ENCODE results near the gene ELMO2.
"Not testable (repeated sequence)": the region's sequence is repeated elsewhere in the genome, so short reads cannot be mapped to it uniquely, and the experiment has no call there.

Gene ELMO2

GRCh38 chr20:46402331-46402811 lies 4.0 kb downstream of the ELMO2 start:
- no peak for DNase-seq (ENCODE audit: low read depth)

DNA sequence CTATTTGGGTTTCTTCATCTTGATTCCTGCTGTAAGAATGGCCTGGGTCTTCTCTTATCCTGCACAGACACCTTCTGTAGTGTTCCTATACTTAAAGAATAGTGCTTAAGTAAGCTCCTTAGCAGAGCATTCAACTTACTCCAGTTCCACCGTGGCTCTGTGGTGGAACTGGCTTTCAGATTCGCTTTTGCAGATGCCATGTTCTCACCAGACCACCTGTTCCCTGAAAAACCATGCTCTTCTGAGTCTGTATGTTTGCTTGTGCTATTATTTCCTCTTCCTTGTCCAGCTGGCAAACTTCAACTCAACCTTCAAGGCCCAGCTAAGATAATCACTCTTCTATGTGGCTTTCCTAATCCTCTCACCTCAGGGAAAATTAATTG lies 4.9 kb downstream of the ELMO2 start:
- DNase-seq (ENCODE audit: low read depth): no peak

- DNase-seq (ENCODE audit: low read depth): no peak
These were observed 5.5 kb downstream of the ELMO2 start for GRCh38 chr20:46400828-46401477.

DNA sequence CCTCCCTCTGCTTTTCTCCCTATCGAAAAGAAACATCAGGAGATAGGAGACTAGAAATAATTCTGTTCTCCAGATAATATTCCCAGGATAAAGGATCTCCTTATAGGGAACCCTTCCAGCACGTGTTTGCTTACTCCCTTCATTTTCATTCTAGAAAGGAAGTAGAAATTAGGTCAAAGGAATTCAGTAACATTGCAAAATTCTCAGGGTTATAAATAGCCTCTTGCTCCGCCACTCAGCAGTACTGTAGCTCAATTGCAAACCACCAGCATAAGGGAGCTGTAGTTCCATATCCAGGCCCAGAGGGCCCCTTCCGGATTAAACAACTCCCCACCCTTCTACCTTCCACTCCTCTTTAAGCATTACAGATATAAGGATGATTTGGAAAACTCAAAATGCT lies 6.2 kb downstream of the ELMO2 start:
- DNase-seq (ENCODE audit: low read depth): no peak

DNA sequence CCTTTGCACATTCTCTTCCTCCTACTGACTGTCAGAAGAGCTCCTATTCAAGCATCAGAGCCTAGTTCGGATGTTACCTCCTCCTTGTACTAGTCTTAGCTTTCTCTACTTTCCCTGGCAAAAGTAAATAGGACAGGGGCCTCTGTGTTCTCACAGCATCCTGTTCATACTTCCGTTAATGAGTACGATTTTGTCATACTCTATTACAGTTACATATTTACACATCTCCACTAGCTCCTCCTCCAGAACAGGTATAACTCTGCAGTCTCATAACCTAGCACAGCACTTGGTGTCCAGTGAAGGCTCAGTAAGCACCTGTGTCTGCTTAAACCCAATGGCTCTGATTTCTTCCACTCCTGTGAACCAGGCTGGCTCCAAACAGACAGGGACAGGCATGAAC lies 7.0 kb downstream of the ELMO2 start:
- DNase-seq (ENCODE audit: low read depth): no peak

DNA sequence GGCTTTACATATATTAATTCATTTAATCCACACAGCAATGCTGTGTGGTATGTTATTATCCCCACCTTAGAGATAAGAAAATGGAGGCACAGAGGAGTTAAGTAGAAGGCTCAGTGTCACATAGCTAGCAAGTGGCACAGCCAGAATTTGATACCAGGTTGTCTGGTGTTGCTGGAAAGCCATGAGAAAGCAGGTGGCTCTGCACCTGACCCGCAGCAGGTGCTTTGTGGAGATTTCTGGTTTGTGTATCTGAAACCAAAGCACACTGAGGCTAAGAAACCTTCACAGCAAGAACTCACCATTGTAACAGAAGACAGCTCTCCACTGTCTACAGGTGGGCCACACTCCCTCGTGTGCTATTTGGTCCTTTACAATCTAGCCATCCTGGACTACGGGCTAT lies 7.5 kb downstream of the ELMO2 start:
- DNase-seq (ENCODE audit: low read depth): no peak

- DNase-seq (ENCODE audit: low read depth): no peak
These were observed 10.2 kb downstream of the ELMO2 start for GRCh38 chr20:46396052-46396740.

GRCh38 chr20:46394872-46395760 lies 11.3 kb downstream of the ELMO2 start:
- DNase-seq (ENCODE audit: low read depth): no peak

DNA sequence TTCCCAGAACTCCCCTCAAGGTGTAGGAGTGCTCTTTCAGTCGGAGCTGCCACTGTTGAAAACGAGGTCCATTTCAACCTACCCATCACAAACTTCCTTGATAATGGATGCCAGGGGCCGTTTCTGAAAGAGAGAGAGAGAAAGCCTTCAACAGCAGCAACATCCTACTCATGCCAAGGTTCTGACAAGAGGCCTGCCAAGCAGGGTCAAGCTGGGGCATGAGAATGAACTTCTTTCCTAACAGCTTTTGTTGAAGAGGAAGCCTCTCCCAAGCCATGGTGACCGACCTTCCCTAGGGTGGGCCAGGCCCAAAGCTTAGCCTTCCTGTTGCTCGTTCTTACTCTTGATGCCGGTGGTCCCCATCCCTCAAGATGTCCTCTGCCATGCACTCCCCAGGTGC lies 12.4 kb downstream of the ELMO2 start:
- DNase-seq (ENCODE audit: low read depth): no peak

DNA sequence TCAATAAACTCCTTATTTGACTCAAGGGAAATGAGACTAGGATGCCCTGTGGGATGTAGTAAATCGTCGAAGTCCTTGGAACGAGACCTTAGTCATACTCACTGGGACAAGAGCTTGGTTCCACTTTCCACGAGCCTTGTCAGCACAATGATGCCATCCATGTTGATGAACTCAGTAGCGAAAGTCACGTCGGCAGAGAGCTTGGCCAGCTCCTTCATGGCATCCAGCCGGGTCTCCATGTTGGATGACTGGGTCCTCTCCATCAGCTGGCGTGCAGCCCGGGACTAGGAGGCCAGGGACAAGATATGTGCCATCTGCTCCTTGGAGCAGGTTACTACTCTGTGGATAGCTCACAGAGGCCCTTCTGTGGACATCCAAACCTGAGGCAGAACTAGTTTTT lies 17.5 kb downstream of the ELMO2 start:
- no peak for DNase-seq (ENCODE audit: low read depth)

DNA sequence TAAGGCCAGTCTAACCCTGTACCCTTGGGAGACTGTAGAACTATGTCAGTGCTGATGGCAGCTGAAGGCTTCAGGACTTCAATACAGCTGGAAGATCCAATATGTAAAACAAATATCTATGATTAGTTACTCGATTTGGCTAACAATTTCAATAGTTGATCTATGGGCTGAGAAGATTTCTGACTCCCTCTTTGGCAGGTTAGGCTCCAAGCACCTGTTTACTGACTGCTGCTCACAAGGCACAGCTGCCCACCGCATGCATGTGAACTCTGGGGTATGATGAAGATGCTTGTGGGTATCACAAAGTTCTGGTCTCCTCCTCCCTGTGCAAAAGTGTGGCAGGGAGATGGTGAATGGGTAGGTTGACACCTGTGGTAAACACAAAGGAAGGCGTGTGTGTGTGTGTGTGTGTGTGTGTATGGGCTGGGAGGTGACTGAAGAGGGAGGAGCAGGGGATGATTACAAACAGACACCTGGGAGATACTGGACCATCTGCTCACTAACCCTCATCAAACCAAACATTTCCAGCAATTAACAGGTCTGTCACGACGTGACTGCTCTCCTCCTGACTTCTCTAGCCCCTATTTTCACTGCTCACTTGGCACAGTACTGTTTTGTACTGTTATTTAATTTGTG lies 18.1 kb downstream of the ELMO2 start:
- DNase-seq (ENCODE audit: low read depth): no peak

- not testable (repeated sequence) for DNase-seq (ENCODE audit: low read depth)
These were observed 19.4 kb downstream of the ELMO2 start for GRCh38 chr20:46387054-46387453.

DNA sequence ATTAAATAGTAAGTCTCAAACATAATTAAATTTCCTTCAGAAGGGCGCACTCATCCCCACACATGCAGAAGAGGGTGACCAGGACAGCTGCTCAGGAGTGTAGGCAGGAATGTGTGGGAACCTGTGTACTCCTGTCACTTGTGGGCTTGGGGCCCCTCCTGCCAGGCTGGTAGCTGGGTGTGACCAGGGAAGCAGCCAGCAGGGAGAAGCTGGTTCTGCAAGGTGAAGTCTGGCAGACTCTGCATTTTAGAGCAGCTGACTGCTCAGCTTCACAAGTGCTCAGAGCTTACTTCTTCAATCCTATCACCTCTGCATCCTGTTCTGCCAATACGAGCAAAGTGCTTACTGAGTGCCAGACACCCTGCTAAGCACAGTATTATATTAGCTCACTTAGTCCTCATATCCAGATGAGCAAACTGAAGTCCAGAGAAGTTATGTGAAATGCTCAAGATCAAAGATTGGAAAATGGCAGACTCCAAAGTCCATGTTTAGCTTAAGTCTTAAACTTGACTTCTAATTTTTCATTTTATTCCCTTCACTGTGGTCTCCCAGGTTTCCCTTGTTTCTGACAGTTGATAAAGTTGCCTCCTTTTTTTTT lies 27.9 kb downstream of the ELMO2 start:
- DNase-seq (ENCODE audit: low read depth): no peak

GRCh38 chr20:46377518-46377917 lies 28.9 kb downstream of the ELMO2 start:
- no peak for DNase-seq (ENCODE audit: low read depth)

DNA sequence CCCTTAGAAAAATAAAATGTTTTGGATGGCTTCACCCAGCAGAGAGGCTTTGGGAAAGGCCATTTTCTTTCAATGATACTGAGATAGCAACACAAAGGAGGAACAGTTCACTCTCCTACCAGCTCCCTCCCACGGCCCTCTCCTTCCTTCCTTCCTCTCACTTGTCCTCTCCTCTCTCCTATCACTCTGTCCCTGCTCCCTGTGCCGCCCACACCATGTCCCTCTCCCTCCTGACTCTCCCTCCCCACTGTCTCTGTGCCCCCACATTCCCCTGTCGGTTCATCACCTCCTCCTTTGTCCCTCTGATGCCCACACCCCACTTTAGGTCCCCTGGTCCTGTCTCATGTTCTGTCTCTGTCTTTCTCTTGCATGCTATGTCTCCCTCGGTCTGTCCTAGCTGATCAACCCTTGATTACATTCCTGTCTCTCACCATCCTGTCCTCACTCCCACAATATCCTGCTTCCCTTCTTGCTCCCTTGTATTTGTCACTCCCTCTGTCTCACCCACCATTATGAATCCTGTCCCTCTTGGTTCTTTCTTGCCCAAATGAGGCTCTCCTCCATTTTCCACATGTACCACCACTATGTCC lies 30.1 kb downstream of the ELMO2 start:
- DNase-seq (ENCODE audit: low read depth): no peak

DNA sequence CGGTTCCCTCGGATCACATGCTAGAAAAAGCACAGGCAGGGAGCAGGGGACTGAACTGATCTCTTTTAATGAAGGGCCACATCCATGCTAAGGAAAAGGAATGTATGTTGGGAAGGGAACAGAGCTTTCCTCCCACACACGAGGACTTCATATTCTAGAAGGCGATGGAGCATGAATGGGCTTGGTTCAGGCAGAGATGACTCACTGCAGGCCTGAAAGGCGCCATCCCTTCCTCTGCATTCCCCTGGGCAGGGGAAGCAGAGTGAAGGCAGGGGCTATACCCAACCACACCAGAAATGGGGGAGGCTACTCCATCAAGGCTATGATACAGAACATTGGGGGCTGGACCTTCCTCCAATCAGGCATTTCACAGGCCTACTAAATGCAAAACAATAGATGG lies 30.6 kb downstream of the ELMO2 start:
- no peak for DNase-seq (ENCODE audit: low read depth)

DNA sequence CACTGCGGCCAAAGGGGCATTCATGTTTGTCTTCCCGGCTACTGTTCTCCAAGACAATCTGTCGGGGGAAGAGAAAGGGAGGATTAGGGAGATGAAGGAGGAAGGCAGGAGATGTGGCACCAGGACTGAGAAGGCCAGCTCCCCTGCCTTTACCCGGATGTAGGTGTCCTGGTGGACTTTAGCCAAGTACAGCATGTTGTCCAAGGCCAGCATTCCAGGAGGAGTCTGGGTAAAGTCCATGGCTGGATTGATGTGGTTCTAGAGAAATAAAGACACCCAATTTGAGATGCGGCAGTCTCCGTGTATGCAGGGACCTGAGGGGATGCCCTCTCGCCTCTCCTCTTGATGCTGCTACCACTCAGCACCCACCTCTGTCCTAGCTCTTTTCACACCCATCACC lies 32.0 kb downstream of the ELMO2 start:
- no peak for DNase-seq (ENCODE audit: low read depth)

DNA sequence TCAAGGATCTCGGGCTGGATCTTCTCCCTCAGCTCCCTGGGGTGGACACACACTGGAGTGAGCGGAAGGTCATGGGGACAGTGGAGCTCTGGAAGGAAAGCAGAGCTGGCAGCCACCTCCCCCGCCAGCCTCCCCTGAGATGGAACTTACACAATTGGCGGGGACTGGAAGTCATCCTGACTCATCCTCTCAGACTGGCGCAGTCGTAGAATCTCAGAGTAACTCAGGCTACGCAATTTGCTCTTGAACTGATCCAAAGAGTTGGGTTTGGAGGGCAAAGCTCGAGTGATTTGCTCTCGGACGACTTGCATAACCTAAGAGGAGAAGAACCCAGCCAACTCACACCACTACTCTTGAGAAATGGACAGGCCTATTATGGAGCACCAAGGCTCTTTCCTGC lies 34.8 kb downstream of the ELMO2 start:
- no peak for DNase-seq (ENCODE audit: low read depth)

DNA sequence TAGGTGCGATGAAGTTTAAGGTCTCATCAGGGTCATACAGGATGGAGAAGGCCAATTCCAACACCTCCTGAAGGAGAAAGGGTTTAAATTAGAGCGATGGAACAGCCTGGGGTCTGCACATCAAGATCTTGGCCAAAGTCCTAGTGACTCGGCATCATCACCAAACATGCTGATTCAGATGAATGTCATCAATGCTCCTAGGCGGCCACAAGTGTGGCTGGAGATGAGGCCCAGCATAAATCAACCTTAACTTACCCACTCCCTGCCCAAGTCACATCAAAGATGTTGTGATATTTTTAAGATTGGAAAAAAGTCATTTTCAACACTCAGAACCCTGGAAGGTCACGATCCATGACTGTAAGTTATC lies 37.5 kb downstream of the ELMO2 start:
- no peak for DNase-seq (ENCODE audit: low read depth)

DNA sequence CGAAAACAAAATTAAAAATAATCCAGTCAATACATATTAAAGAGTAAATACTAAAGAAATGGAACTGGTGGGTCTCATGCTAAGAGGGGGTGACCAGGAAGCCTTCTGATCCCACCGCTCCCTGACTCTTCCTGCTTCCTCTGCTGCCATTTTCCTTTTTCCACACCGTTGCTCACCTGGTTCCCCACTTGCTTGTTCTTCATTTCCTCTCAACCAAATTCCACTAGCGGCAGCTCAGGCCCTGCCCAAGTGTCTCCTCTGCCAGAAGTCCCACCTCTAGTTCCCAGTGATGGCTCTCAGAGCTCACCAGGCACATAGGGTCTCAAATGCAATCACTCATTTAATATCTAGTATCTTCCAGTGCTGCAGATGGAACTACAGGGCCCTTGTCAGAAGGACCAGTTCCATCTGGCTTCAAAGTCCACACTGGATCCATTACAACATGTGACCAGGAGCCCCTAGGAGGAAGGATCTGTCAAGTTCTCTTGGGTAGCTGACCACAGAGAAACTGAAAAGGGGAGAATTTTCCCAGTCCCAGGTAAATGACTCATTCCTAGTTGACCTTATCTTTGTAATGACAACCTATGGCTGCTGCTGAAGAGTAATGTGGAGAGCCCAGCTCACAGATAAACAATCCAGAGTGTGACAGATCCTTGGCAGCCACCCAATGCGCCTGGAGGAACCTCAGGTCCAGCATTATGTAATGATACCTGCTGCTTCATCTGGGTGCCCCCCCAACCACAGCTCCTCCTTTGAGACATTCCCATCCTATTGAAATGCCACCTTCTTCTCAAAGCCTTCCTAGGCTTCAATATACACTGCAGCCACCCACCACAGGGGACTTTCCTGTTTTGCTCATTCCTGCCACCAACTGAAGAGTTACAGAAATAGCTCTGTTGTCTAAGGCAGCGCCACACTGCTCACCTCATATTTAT lies 38.2 kb downstream of the ELMO2 start:
- no peak for DNase-seq (ENCODE audit: low read depth)

GRCh38 chr20:46367234-46367633 lies 39.2 kb downstream of the ELMO2 start:
- no peak for DNase-seq (ENCODE audit: low read depth)

All from stimulated activated CD8-positive, alpha-beta memory T cell treated with anti-CD3 and anti-CD28 coated beads, Interleukin-4, amount 100 ng/mL, for 24 hours (primary cell).